ENCODE measurements around the gene CTNNAL1.

The CTNNAL1 gene

DNA sequence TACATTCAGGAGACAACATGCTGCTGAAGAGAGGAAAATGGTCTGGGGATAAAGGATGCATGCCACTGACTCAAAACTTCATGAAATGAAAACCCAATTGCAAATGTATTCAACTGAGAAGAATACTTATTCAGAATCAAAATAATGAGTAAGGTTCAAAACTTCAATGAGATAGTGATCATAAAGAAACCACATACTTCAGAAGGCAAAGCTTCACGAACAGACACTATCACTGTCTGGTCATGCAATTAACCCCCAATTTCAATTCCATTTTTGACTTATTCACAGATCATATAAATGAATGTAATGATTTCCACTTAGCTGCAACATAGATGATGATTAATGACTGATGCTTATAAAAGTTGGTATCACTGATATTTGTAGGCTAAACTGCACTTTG is 33.0 kb upstream of the CTNNAL1 start:
- no peaks in the 10 kb centered on the region for H3K4me1 ChIP-seq (ENCODE audit: control insufficient read depth in 5 of 5, insufficient read depth in 5 of 5, low read length in 5 of 5)
- no peak overlapping the region for H3K9ac ChIP-seq (ENCODE audit: low read length in 5 of 5)
- peaks cover 62 to 79% (median 69%) of the 10 kb centered on the region in 5 donors for H3K36me3 ChIP-seq (ENCODE audit: control insufficient read depth in 5 of 5, insufficient read depth in 5 of 5, low read length in 5 of 5)
- H3K27ac ChIP-seq (ENCODE audit: low read depth, low read length), result no peak overlapping the region
- H3K4me3 ChIP-seq (ENCODE audit: low read depth in 1 of 5, low read length in 5 of 5), result no peak overlapping the region
- H3K27me3 ChIP-seq (ENCODE audit: control insufficient read depth in 5 of 5, insufficient read depth in 4 of 5, low read length in 5 of 5), result no peaks in the 10 kb centered on the region
- no peaks in the 10 kb centered on the region for H3K9me3 ChIP-seq (ENCODE audit: control insufficient read depth in 5 of 5, low read length in 5 of 5)

DNA sequence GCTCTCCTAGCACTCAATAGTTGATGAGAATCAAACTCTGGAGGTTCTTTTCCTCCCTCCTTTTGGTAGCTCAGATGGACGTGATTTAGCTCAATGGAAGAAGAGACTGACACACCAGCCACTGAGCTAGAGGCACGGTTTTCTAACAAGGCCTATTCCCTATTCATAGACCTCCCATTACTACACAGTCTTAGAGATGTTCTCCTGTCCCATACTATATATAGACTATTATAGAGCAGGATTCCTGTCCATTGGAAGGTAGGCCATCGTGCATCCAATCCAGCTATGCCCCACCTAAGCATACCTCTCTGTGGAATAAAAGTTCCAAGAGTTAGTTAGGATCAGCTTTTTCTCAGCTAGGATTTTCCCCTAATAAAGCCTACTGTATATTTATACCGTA is 30.3 kb upstream of the CTNNAL1 start:
- Histone ChIP-seq H3K4me1 (ENCODE audit: control insufficient read depth in 5 of 5, insufficient read depth in 5 of 5, low read length in 5 of 5) (no peaks in the 10 kb centered on the region), H3K9ac (ENCODE audit: low read length in 5 of 5) (no peak overlapping the region), H3K9me3 (ENCODE audit: control insufficient read depth in 5 of 5, low read length in 5 of 5) (no peaks in the 10 kb centered on the region), H3K27ac (ENCODE audit: low read depth, low read length) (no peak overlapping the region), H3K4me3 (ENCODE audit: low read depth in 1 of 5, low read length in 5 of 5) (no peak overlapping the region), H3K36me3 (ENCODE audit: control insufficient read depth in 5 of 5, insufficient read depth in 5 of 5, low read length in 5 of 5) (peaks cover 43 to 64% (median 54%) of the 10 kb centered on the region in 5 donors), H3K27me3 (ENCODE audit: control insufficient read depth in 5 of 5, insufficient read depth in 4 of 5, low read length in 5 of 5) (no peaks in the 10 kb centered on the region)

- peaks cover 0 to 14% (median 5%) of the 10 kb centered on the region in 5 donors for H3K4me1 ChIP-seq (ENCODE audit: control insufficient read depth in 5 of 5, insufficient read depth in 5 of 5, low read length in 5 of 5)
- peaks cover 35 to 44% (median 36%) of the 10 kb centered on the region in 5 donors for H3K36me3 ChIP-seq (ENCODE audit: control insufficient read depth in 5 of 5, insufficient read depth in 5 of 5, low read length in 5 of 5)
- H3K4me3 ChIP-seq (ENCODE audit: low read depth in 1 of 5, low read length in 5 of 5), result no peak overlapping the region
- H3K27me3 ChIP-seq (ENCODE audit: control insufficient read depth in 5 of 5, insufficient read depth in 4 of 5, low read length in 5 of 5), result no peaks in the 10 kb centered on the region
- H3K27ac ChIP-seq (ENCODE audit: low read depth, low read length), result no peak overlapping the region
- H3K9me3 ChIP-seq (ENCODE audit: control insufficient read depth in 5 of 5, low read length in 5 of 5), result no peaks in the 10 kb centered on the region
- H3K9ac ChIP-seq (ENCODE audit: low read length in 5 of 5), result no peak overlapping the region
Measured at GRCh38 chr9:109040571-109040970, 27.3 kb upstream of the CTNNAL1 start.

DNA sequence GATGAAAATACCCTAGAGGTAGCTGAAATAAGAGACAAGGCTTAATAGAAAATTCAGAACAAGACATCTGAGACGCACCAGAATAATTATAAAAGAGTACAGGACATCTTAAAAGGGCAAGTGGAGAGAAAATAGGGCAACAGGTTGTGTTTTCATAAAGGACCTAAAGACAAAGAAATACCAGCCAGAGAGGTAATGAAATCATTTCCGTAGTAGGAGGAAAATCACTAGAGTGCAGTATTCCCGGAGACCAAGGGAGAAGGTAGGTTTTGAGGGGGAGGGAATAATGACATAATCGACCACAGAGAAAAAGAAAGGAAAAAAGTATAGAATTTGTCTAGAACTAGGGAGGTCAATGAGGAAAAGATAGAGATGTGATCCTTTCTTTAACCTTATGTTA is 26.2 kb upstream of the CTNNAL1 start:
- peaks cover 28 to 35% (median 31%) of the 10 kb centered on the region in 5 donors for H3K36me3 ChIP-seq (ENCODE audit: control insufficient read depth in 5 of 5, insufficient read depth in 5 of 5, low read length in 5 of 5)

GRCh38 chr9:109037946-109038715 is 24.8 kb upstream of the CTNNAL1 start:
- Histone ChIP-seq H3K9me3 (ENCODE audit: control insufficient read depth in 5 of 5, low read length in 5 of 5) (no peaks in the 10 kb centered on the region), H3K4me3 (ENCODE audit: low read depth in 1 of 5, low read length in 5 of 5) (no peak overlapping the region), H3K36me3 (ENCODE audit: control insufficient read depth in 5 of 5, insufficient read depth in 5 of 5, low read length in 5 of 5) (peaks cover 23 to 37% (median 30%) of the 10 kb centered on the region in 5 donors), H3K27me3 (ENCODE audit: control insufficient read depth in 5 of 5, insufficient read depth in 4 of 5, low read length in 5 of 5) (no peaks in the 10 kb centered on the region), H3K4me1 (ENCODE audit: control insufficient read depth in 5 of 5, insufficient read depth in 5 of 5, low read length in 5 of 5) (peaks cover 0 to 18% (median 5%) of the 10 kb centered on the region in 5 donors), H3K27ac (ENCODE audit: low read depth, low read length) (peak overlapping the region; percentile 4), H3K9ac (ENCODE audit: low read length in 5 of 5) (no peak overlapping the region)

More for the DNA sequence above, 26.2 kb upstream of the CTNNAL1 start:
- no peaks in the 10 kb centered on the region for H3K9me3 ChIP-seq (ENCODE audit: control insufficient read depth in 5 of 5, low read length in 5 of 5)
- no peak overlapping the region for H3K4me3 ChIP-seq (ENCODE audit: low read depth in 1 of 5, low read length in 5 of 5)
- H3K9ac ChIP-seq (ENCODE audit: low read length in 5 of 5), result no peak overlapping the region
- H3K4me1 ChIP-seq (ENCODE audit: control insufficient read depth in 5 of 5, insufficient read depth in 5 of 5, low read length in 5 of 5), result peaks cover 0 to 18% (median 5%) of the 10 kb centered on the region in 5 donors
- no peak overlapping the region for H3K27ac ChIP-seq (ENCODE audit: low read depth, low read length)
- H3K27me3 ChIP-seq (ENCODE audit: control insufficient read depth in 5 of 5, insufficient read depth in 4 of 5, low read length in 5 of 5), result no peaks in the 10 kb centered on the region

DNA sequence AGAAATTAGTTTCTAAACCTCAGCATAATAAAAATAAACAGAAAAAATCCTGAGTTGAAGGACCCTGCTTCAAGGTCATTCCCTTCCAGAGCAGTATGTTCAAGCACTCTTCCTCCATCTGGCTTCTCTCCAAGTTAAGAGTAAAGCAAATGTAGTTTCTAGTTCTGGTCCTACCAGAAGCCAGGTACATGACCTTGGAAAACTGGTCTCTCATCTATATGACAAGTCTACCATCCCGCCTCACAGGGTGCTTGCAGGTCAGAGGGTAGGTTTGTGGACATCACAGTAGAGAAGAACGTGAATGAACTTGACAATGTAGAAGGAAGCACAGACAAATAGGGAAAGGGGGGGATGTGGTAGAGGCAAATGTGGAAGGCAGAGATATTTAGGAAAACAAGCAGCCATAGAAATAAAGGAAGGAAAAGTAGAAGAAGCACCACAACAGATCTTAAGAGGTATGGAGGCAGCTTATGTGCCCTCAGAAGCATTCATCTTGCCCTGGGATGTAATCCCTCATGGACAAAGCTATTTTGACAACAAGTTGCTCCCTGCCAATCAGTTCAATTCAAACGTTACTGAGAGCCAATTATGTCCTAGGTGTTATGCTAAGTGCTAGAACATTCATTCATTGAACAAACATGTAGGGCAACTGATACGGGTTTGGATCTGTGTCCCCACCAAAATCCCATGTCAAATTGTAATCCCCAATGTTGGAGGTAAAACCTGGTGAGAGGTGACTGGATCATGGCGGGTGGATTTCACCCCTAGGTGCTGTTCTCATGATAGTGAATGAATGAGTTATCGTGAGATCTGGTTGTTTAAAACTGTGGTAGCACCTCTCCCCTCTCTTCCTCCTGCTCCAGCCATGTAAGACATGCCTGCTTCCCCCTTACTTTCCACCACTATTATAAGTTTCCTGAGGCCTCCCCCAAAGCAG is 23.7 kb upstream of the CTNNAL1 start:
- Histone ChIP-seq H3K4me3 (ENCODE audit: low read depth in 1 of 5, low read length in 5 of 5) (no peak overlapping the region), H3K9ac (ENCODE audit: low read length in 5 of 5) (no peak overlapping the region), H3K4me1 (ENCODE audit: control insufficient read depth in 5 of 5, insufficient read depth in 5 of 5, low read length in 5 of 5) (peaks cover 0 to 18% (median 5%) of the 10 kb centered on the region in 5 donors), H3K36me3 (ENCODE audit: control insufficient read depth in 5 of 5, insufficient read depth in 5 of 5, low read length in 5 of 5) (peaks cover 23 to 39% (median 29%) of the 10 kb centered on the region in 5 donors), H3K9me3 (ENCODE audit: control insufficient read depth in 5 of 5, low read length in 5 of 5) (no peaks in the 10 kb centered on the region), H3K27ac (ENCODE audit: low read depth, low read length) (peak overlapping the region; percentile 49), H3K27me3 (ENCODE audit: control insufficient read depth in 5 of 5, insufficient read depth in 4 of 5, low read length in 5 of 5) (no peaks in the 10 kb centered on the region)

DNA sequence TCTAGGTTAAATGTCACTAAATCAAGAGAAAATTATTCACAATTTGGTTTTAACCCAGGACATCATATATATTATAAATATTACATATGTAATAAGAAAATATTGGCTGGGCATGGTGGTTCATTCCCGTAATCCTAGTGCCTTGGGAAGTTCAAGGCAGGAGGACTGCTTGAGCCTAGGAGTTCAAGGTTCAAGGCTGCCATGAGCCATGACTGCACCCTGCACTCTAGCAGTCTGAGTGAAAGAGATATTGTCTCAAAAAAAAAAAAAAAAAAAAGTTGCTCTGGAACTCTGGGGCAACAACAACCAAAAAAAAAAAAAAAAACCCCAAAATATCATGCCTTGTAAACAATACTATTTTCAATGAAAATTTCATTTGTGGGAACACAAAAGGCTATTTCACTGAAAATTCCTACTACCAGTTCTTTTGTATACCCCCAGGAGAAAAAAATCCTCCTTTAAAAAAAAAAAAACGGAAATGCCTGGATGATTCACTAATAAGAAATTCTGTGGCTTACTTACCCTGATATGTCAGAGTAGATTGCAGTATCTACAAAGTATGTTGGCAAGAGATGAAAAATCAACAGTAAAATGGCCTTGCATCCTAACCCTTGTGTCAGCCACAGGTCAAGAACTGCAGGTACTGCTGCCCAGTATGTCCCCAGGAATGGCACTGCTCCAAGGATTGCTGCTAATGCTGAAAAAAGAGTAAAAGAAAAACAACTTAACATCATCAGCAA is 22.6 kb upstream of the CTNNAL1 start:
- Histone ChIP-seq H3K9me3 (ENCODE audit: control insufficient read depth in 5 of 5, low read length in 5 of 5) (no peaks in the 10 kb centered on the region), H3K4me3 (ENCODE audit: low read depth in 1 of 5, low read length in 5 of 5) (no peak overlapping the region), H3K9ac (ENCODE audit: low read length in 5 of 5) (no peak overlapping the region), H3K4me1 (ENCODE audit: control insufficient read depth in 5 of 5, insufficient read depth in 5 of 5, low read length in 5 of 5) (peaks cover 0 to 18% (median 5%) of the 10 kb centered on the region in 5 donors), H3K36me3 (ENCODE audit: control insufficient read depth in 5 of 5, insufficient read depth in 5 of 5, low read length in 5 of 5) (peaks cover 23 to 41% (median 27%) of the 10 kb centered on the region in 5 donors), H3K27ac (ENCODE audit: low read depth, low read length) (peak overlapping the region; percentile 49), H3K27me3 (ENCODE audit: control insufficient read depth in 5 of 5, insufficient read depth in 4 of 5, low read length in 5 of 5) (no peaks in the 10 kb centered on the region)

DNA sequence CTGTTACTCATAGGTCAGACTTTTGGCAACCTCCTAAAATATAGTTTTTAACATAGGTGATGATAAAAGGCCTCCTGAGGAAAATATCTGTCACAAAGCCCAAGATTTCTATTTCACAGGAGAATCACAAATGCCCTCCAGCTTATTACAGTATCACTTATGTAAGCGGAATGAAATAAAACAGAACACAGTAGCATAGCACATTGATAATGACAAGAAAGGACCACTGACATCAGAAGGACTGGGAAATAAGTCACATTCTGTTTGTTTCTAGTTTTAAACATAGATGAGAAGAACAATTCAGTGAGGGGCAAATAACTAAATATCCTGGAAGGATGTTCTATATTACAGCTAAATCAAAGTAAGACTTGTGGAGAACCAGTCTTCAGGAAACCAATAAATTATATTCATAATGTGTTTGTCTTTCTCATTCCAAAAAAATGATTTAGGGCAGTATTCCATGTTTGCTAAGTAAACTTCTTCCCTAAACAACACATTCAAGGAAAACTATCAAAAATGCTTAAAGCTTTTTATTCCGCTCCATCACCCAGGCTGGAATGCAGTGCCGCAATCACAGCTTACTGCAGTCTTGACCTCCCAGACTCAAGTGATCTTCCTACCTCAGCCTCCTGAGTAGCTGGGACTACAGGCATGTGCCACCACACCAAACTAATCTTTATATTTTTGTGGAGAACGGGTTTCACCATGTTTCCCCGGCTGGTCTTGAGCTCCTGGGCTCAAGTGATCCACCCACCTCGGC is 20.8 kb upstream of the CTNNAL1 start:
- H3K27ac ChIP-seq (ENCODE audit: low read depth, low read length), result no peak overlapping the region
- peaks cover 0 to 18% (median 5%) of the 10 kb centered on the region in 5 donors for H3K4me1 ChIP-seq (ENCODE audit: control insufficient read depth in 5 of 5, insufficient read depth in 5 of 5, low read length in 5 of 5)
- no peak overlapping the region for H3K4me3 ChIP-seq (ENCODE audit: low read depth in 1 of 5, low read length in 5 of 5)
- H3K9ac ChIP-seq (ENCODE audit: low read length in 5 of 5), result no peak overlapping the region
- no peaks in the 10 kb centered on the region for H3K27me3 ChIP-seq (ENCODE audit: control insufficient read depth in 5 of 5, insufficient read depth in 4 of 5, low read length in 5 of 5)
- peaks cover 17 to 41% (median 24%) of the 10 kb centered on the region in 5 donors for H3K36me3 ChIP-seq (ENCODE audit: control insufficient read depth in 5 of 5, insufficient read depth in 5 of 5, low read length in 5 of 5)
- no peaks in the 10 kb centered on the region for H3K9me3 ChIP-seq (ENCODE audit: control insufficient read depth in 5 of 5, low read length in 5 of 5)

GRCh38 chr9:109031241-109031640 is 17.9 kb upstream of the CTNNAL1 start:
- peaks cover 13 to 25% (median 20%) of the 10 kb centered on the region in 5 donors for H3K36me3 ChIP-seq (ENCODE audit: control insufficient read depth in 5 of 5, insufficient read depth in 5 of 5, low read length in 5 of 5)
- no peaks in the 10 kb centered on the region for H3K9me3 ChIP-seq (ENCODE audit: control insufficient read depth in 5 of 5, low read length in 5 of 5)
- H3K4me1 ChIP-seq (ENCODE audit: control insufficient read depth in 5 of 5, insufficient read depth in 5 of 5, low read length in 5 of 5), result peaks cover 3 to 24% (median 10%) of the 10 kb centered on the region in 5 donors
- H3K9ac ChIP-seq (ENCODE audit: low read length in 5 of 5), result no peak overlapping the region
- H3K27me3 ChIP-seq (ENCODE audit: control insufficient read depth in 5 of 5, insufficient read depth in 4 of 5, low read length in 5 of 5), result no peaks in the 10 kb centered on the region
- H3K4me3 ChIP-seq (ENCODE audit: low read depth in 1 of 5, low read length in 5 of 5), result no peak overlapping the region
- no peak overlapping the region for H3K27ac ChIP-seq (ENCODE audit: low read depth, low read length)

All from subcutaneous abdominal adipose tissue (tissue), 5 donors.